HCT116 (cell line): ENCODE data around the gene SLC25A18. TPM values are rescaled to one million over a fixed set of nuclear protein-coding genes. Genes with fewer than 3 reads are reported as not detected.

ENCODE experiments used
- ATAC-seq: fragments of 200-7000 bp; cut with Tn5 transposase; 2 replicates; pipeline ENCODE4 v1.9.1; 2020; ENCODE audit warnings: mild to moderate bottlenecking, moderate library complexity
- BruUV-seq: library from RNA; stranded (reverse); fragments of 400-500 nt; replicated peaks from 2 replicates; lab custom pipeline; 2021; lab: Mats Ljungman, UMichigan
- CTCF ChIA-PET: fragments of 300-600 bp; sonication (Branson Sonifier 250); formaldehyde crosslinking; loops from one replicate; lab custom pipeline; 2021; ENCODE audit warnings: antibody characterized with exemption; lab: Charles Lee
- POLR2A ChIA-PET: fragments of 300-600, 350-600 bp; sonication (Branson Sonifier 250); formaldehyde crosslinking; loops from one replicate; lab custom pipeline; 2021; ENCODE audit warnings: antibody characterized with exemption; lab: Charles Lee
- RAD21 ChIA-PET, 2 experiments: fragments of 300-600 bp; sonication (Branson Sonifier 250); formaldehyde crosslinking; loops; one replicate each; lab custom pipeline; 2023; ENCODE audit warnings: low total read pairs in 2 of 2; ENCODE audit not compliant: uncharacterized antibody in 2 of 2, unreplicated experiment in 2 of 2, low non-redundant PET in 1 of 2; lab: Charles Lee
- DNase-seq: peaks from one replicate; pipeline ENCODE4 v3.0.0-alpha.2; 2010; ENCODE audit warnings: low read depth, low spot score
- H2AFZ ChIP-seq: fragments of 200-600 bp; shearing (Covaris generic), sonication (generic); 2 replicates; pipeline ENCODE4 v1.6.1; 2017; ENCODE audit warnings: low read depth, mixed run types, mixed read lengths, antibody characterized with exemption, low read length; ENCODE audit not compliant: poor library complexity, severe bottlenecking
- H3K27ac ChIP-seq: 2 replicates; pipeline ENCODE4 v1.5.1; 2012; ENCODE audit warnings: low read depth, low read length
- H3K27me3 ChIP-seq: fragments of 200-600 bp; sonication (generic); 2 replicates; pipeline ENCODE4 v1.6.1; 2016; ENCODE audit warnings: mixed run types, low read length, mixed read lengths; ENCODE audit not compliant: insufficient read depth
- H3K36me3 ChIP-seq, 2 experiments: fragments of 200-500 bp in 1 of 2; fragments of 200-600 bp in 1 of 2; sonication (Bioruptor generic) in 1 of 2; sonication (generic) in 1 of 2; 2 replicates each; pipeline versions ENCODE4 v1.5.1 to v1.6.1; 2014 to 2016; ENCODE audit warnings: low read length in 2 of 2, inconsistent platforms in 1 of 2, mixed read lengths in 1 of 2, mixed run types in 1 of 2; ENCODE audit not compliant: insufficient read depth in 2 of 2, control insufficient read depth in 1 of 2
- H3K4me1 ChIP-seq, 2 experiments: fragments of 200-600 bp in 1 of 2; sonication (generic) in 1 of 2; 2 replicates each; pipeline versions ENCODE4 v1.5.1 to v1.6.1; 2012 to 2017; ENCODE audit warnings: low read length in 2 of 2, inconsistent platforms in 1 of 2, mild to moderate bottlenecking in 1 of 2, mixed read lengths in 1 of 2, mixed run types in 1 of 2, moderate library complexity in 1 of 2; ENCODE audit not compliant: insufficient read depth in 2 of 2, control insufficient read depth in 1 of 2
- H3K4me2 ChIP-seq: fragments of 200-600 bp; sonication (generic); 2 replicates; pipeline ENCODE4 v1.6.1; 2017; ENCODE audit warnings: mixed run types, low read length, mixed read lengths
- H3K4me3 ChIP-seq, 2 experiments: fragments of 200-600 bp in 1 of 2; sonication (generic) in 1 of 2; replicated peaks in 1 of 2; 2 replicates each; pipeline ENCODE4 v1.5.1; 2011 to 2016; ENCODE audit warnings: low read length in 2 of 2, control low read depth in 1 of 2, low read depth in 1 of 2, mild to moderate bottlenecking in 1 of 2, mixed read lengths in 1 of 2, mixed run types in 1 of 2
- H3K79me2 ChIP-seq: fragments of 200-600 bp; sonication (generic); 2 replicates; pipeline ENCODE4 v1.6.1; 2017; ENCODE audit warnings: mild to moderate bottlenecking, mixed run types, low read length, moderate library complexity, mixed read lengths; ENCODE audit not compliant: insufficient read depth
- H3K9ac ChIP-seq: fragments of 200-600 bp; sonication (generic); 2 replicates; pipeline ENCODE4 v1.6.1; 2016; ENCODE audit warnings: low read length, mixed read lengths
- H3K9me2 ChIP-seq: fragments of 200-600 bp; sonication (generic), shearing (Covaris generic); 2 replicates; pipeline ENCODE4 v1.6.1; 2017; ENCODE audit warnings: mixed run types, mild to moderate bottlenecking, moderate library complexity; ENCODE audit not compliant: insufficient read depth
- H3K9me3 ChIP-seq, 2 experiments: fragments of 200-500 bp in 1 of 2; fragments of 200-600 bp in 1 of 2; sonication (Bioruptor generic) in 1 of 2; sonication (generic) in 1 of 2; 2 replicates each; pipeline ENCODE4 v1.6.1; 2014 to 2017; ENCODE audit warnings: low read length in 2 of 2, mixed read lengths in 2 of 2, inconsistent platforms in 1 of 2, low read depth in 1 of 2, mild to moderate bottlenecking in 1 of 2, mixed run types in 1 of 2, moderate library complexity in 1 of 2; ENCODE audit not compliant: control insufficient read depth in 1 of 2, insufficient read depth in 1 of 2
- H4K20me1 ChIP-seq: fragments of 200-600 bp; sonication (generic), shearing (Covaris generic); 2 replicates; pipeline ENCODE4 v1.6.1; 2017; ENCODE audit warnings: mixed run types, mild to moderate bottlenecking, moderate library complexity; ENCODE audit not compliant: insufficient read depth
- CBX3 ChIP-seq: IDR thresholded peaks from 2 replicates; pipeline ENCODE4 v1.6.1; 2012; ENCODE audit warnings: low read depth
- CEBPB ChIP-seq: IDR thresholded peaks from 2 replicates; pipeline ENCODE4 v1.6.1; 2012; ENCODE audit warnings: low read depth
- EZH2 ChIP-seq: fragments of 200-600 bp; sonication (generic); IDR thresholded peaks from 2 replicates; pipeline ENCODE4 v1.6.1; 2017; ENCODE audit warnings: antibody characterized with exemption, mixed run types
- EZH2phosphoT487 ChIP-seq: fragments of 200-600 bp; IDR thresholded peaks from 2 replicates; pipeline ENCODE4 v1.6.1; 2018; ENCODE audit warnings: antibody characterized with exemption, borderline replicate concordance
- POLR2AphosphoS5 ChIP-seq: IDR thresholded peaks from 2 replicates; pipeline ENCODE4 v1.6.1; 2011; ENCODE audit warnings: mild to moderate bottlenecking, low read depth, low read length, moderate library complexity
- RAD21 ChIP-seq: IDR thresholded peaks from 2 replicates; pipeline ENCODE4 v1.6.1; 2012; ENCODE audit warnings: low read depth, mild to moderate bottlenecking
- SP1 ChIP-seq: IDR thresholded peaks from 2 replicates; pipeline ENCODE4 v1.6.1; 2012; ENCODE audit warnings: low read depth
- SRF ChIP-seq: IDR thresholded peaks from 2 replicates; pipeline ENCODE4 v1.6.1; 2012; ENCODE audit warnings: low read depth
- YY1 ChIP-seq: IDR thresholded peaks from 2 replicates; pipeline ENCODE4 v1.6.1; 2011; ENCODE audit warnings: low read length, low read depth, moderate library complexity, mild to moderate bottlenecking; ENCODE audit not compliant: insufficient replicate concordance; ENCODE audit errors: extremely low read depth
- ZNF274 ChIP-seq: fragments of 200-500 bp; sonication (Bioruptor generic); IDR thresholded peaks from 2 replicates; pipeline ENCODE4 v1.6.1; 2014; ENCODE audit warnings: mild to moderate bottlenecking, low read depth, low read length, inconsistent platforms
- intact Hi-C: fragments of 100-400 bp; cut with micrococcal nuclease; formaldehyde crosslinking; loops from 2 replicates; pipeline ENCODE4 v1.10.0; 2022
- total RNA-seq: library from RNA; stranded (reverse); gene quantifications from one replicate; pipeline ENCODE4 v1.2.1, GENCODE V29; 2021; ENCODE audit not compliant: unreplicated experiment
- TF ChIP-seq, protein P1 (sequence below): IDR thresholded peaks from 2 replicates; pipeline ENCODE4 v1.6.1; 2012
- TF ChIP-seq, protein P2 (sequence below): IDR thresholded peaks from 2 replicates; pipeline ENCODE4 v1.6.1; 2011; ENCODE audit warnings: mild to moderate bottlenecking, low read length, moderate library complexity; ENCODE audit not compliant: insufficient replicate concordance; ENCODE audit errors: extremely low read depth

SLC25A18 gene
- total RNA-seq, 1 experiment from 2014 or later: not detected

DNA sequence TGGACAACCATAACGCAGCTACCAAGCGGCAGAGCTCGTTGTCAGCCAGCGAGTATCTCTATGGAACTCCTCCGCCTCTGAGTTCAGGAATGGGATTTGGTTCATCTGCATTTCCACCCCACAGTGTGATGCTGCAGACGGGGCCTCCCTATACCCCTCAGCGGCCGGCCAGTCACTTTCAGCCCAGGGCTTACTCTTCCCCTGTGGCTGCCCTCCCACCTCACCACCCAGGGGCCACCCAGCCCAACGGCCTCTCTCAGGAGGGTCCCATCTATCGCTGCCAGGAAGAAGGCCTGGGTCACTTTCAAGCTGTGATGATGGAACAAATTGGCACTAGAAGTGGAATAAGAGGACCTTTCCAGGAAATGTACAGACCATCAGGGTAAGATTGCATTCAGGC, 14.1 kb upstream of the SLC25A18 start:
- RAD21 ChIA-PET: no interaction called here
- intact Hi-C loops: no loop called here
- DNase-seq (no peak), ATAC-seq (no peak)
- no peak overlapping the region for H2AFZ ChIP-seq
- CTCF ChIA-PET: no interaction called here
- no peak for TF ChIP-seq SRF
- TF ChIP-seq, protein P1, sequence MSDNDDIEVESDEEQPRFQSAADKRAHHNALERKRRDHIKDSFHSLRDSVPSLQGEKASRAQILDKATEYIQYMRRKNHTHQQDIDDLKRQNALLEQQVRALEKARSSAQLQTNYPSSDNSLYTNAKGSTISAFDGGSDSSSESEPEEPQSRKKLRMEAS: no peak
- no peak overlapping the region for H3K27ac ChIP-seq
- H4K20me1 ChIP-seq: no peaks in the 10 kb centered on the region
- no TSS peak for BruUV-seq
- no peak overlapping the region for H3K4me3 ChIP-seq
- H3K27me3 ChIP-seq: no peaks in the 10 kb centered on the region
- peaks cover 0 to 4% of the 10 kb centered on the region in 2 experiments; a peak in 1 of 4 replicates for H3K36me3 ChIP-seq
- H3K9me2 ChIP-seq: no peaks in the 10 kb centered on the region
- no peaks in the 10 kb centered on the region for H3K9me3 ChIP-seq
- no peaks in the 10 kb centered on the region for H3K4me1 ChIP-seq
- no peak overlapping the region for H3K4me2 ChIP-seq
- POLR2A ChIA-PET: no interaction called here
- H3K9ac ChIP-seq: no peak overlapping the region
- no peaks in the 10 kb centered on the region for H3K79me2 ChIP-seq

DNA sequence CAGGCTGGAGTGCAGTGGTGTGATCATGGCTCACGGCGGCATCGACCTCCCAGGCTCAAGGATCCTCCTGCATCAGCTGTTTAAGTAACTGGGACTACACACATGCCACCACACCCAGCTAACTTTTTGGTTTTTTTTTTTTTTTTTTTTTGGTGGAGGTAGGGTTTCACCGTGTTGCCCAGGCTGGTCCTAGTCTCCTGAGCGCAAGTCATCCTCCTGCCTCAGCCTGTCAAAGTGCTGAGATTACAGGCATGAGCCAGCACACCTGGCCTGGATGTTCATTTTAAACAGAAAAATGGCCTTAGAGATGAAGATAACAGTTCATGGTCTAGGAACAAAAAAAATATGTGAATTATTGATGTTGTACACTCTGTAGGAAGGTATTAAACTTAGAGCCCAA, 13.6 kb upstream of the SLC25A18 start:
- Histone ChIP-seq H3K9me3 (no peaks in the 10 kb centered on the region), H3K79me2 (no peaks in the 10 kb centered on the region), H3K4me1 (no peaks in the 10 kb centered on the region), H3K27ac (no peak overlapping the region), H4K20me1 (no peaks in the 10 kb centered on the region), H3K9ac (no peak overlapping the region), H3K27me3 (no peaks in the 10 kb centered on the region), H3K4me3 (no peak overlapping the region), H3K9me2 (no peaks in the 10 kb centered on the region), H3K36me3 (peaks cover 0 to 4% of the 10 kb centered on the region in 2 experiments; a peak in 1 of 4 replicates), H2AFZ (no peak overlapping the region), H3K4me2 (no peak overlapping the region)
- ATAC-seq: no peak
- ChIA-PET POLR2A (no interaction called here), CTCF (no interaction called here), RAD21 (no interaction called here)
- no TSS peak for BruUV-seq
- intact Hi-C loops: no loop called here
- TF ChIP-seq SP1 (no peak), ZNF274 (no peak), EZH2phosphoT487 (no peak), CBX3 (no peak), POLR2AphosphoS5 (no peak), EZH2 (no peak), RAD21 (no peak), CEBPB (no peak), YY1 (no peak)
- TF ChIP-seq, protein P1: no peak
- TF ChIP-seq, protein P2, sequence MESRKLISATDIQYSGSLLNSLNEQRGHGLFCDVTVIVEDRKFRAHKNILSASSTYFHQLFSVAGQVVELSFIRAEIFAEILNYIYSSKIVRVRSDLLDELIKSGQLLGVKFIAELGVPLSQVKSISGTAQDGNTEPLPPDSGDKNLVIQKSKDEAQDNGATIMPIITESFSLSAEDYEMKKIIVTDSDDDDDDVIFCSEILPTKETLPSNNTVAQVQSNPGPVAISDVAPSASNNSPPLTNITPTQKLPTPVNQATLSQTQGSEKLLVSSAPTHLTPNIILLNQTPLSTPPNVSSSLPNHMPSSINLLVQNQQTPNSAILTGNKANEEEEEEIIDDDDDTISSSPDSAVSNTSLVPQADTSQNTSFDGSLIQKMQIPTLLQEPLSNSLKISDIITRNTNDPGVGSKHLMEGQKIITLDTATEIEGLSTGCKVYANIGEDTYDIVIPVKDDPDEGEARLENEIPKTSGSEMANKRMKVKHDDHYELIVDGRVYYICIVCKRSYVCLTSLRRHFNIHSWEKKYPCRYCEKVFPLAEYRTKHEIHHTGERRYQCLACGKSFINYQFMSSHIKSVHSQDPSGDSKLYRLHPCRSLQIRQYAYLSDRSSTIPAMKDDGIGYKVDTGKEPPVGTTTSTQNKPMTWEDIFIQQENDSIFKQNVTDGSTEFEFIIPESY: no peak
- DNase-seq: no peak
